Calu3 (cell line): ENCODE results near the gene PROZ. TPM values are rescaled to one million over a fixed set of nuclear protein-coding genes. Genes with fewer than 3 reads are reported as not detected.
A peak's percentile ranks its signal among the peaks of the same experiment; 100 is the strongest.

ENCODE experiments used
- BruUV-seq: library from RNA; stranded (reverse); fragments of 400-500 nt; replicated peaks from 2 replicates; lab custom pipeline; 2021; lab: Mats Ljungman, UMichigan
- CTCF ChIA-PET: fragments of 300-600 bp; sonication (Branson Sonifier 250); formaldehyde crosslinking; loops from one replicate; lab custom pipeline; 2022; ENCODE audit warnings: antibody characterized with exemption; lab: Charles Lee
- DNase-seq: peaks from one replicate; pipeline ENCODE4 v3.0.0; 2022
- H3K27ac Mint-ChIP-seq: one replicate; pipeline ENCODE4 v1.8.0; 2022; ENCODE audit warnings: mixed read lengths; ENCODE audit not compliant: unreplicated experiment
- H3K27me3 Mint-ChIP-seq: one replicate; pipeline ENCODE4 v1.8.0; 2022; ENCODE audit warnings: mixed read lengths; ENCODE audit not compliant: unreplicated experiment
- H3K36me3 Mint-ChIP-seq: one replicate; pipeline ENCODE4 v1.8.0; 2022; ENCODE audit warnings: mild to moderate bottlenecking, moderate library complexity, mixed read lengths; ENCODE audit not compliant: insufficient read depth, unreplicated experiment
- H3K4me1 Mint-ChIP-seq: one replicate; pipeline ENCODE4 v1.8.0; 2022; ENCODE audit warnings: mild to moderate bottlenecking, low read depth, mixed read lengths; ENCODE audit not compliant: unreplicated experiment
- H3K4me3 Mint-ChIP-seq: one replicate; pipeline ENCODE4 v1.8.0; 2022; ENCODE audit warnings: mild to moderate bottlenecking, low read depth, moderate library complexity, mixed read lengths; ENCODE audit not compliant: unreplicated experiment
- H3K9me3 Mint-ChIP-seq: one replicate; pipeline ENCODE4 v1.8.0; 2022; ENCODE audit warnings: low read depth, mixed read lengths; ENCODE audit not compliant: unreplicated experiment
- CTCF ChIP-seq: fragments of 200-600 bp; IDR thresholded peaks from one replicate; pipeline ENCODE4 v1.8.0; 2022; ENCODE audit warnings: antibody characterized with exemption; ENCODE audit not compliant: unreplicated experiment
- intact Hi-C: fragments of 100-400 bp; cut with micrococcal nuclease; formaldehyde crosslinking; loops from one replicate; pipeline ENCODE4 v1.10.0; 2022; ENCODE audit not compliant: unreplicated experiment
- total RNA-seq: library from RNA; stranded (reverse); gene quantifications from 2 replicates; pipeline ENCODE4 v1.2.3, GENCODE V29; 2022

Gene PROZ
- total RNA-seq, 1 experiment from 2014 or later = not detected

- no peak for TF ChIP-seq CTCF
- intact Hi-C loops = no loop called here
- Mint-ChIP-seq H3K4me3 (no peak overlapping the region), H3K9me3 (no peaks in the 10 kb centered on the region), H3K27me3 (no peaks in the 10 kb centered on the region), H3K27ac (no peak overlapping the region), H3K36me3 (no peaks in the 10 kb centered on the region), H3K4me1 (peaks cover 8% of the 10 kb centered on the region)
- CTCF ChIA-PET = no interaction called here
- BruUV-seq = no TSS peak
- DNase-seq = peak; percentile 20
Observed at GRCh38 chr13:113216254-113217048, 58.0 kb downstream of the PROZ start.

GRCh38 chr13:113218586-113218985 lies 60.1 kb downstream of the PROZ start:
- Mint-ChIP-seq H3K4me3 (no peak overlapping the region), H3K27me3 (no peaks in the 10 kb centered on the region), H3K9me3 (no peaks in the 10 kb centered on the region), H3K27ac (no peak overlapping the region), H3K36me3 (peaks cover 7% of the 10 kb centered on the region), H3K4me1 (peaks cover 8% of the 10 kb centered on the region)
- no peak for DNase-seq
- intact Hi-C loops = no loop called here
- CTCF ChIA-PET = no interaction called here
- no peak for TF ChIP-seq CTCF
- BruUV-seq = no TSS peak

GRCh38 chr13:113219256-113219940 lies 61.0 kb downstream of the PROZ start:
- Mint-ChIP-seq H3K36me3 (peaks cover 10% of the 10 kb centered on the region), H3K9me3 (no peaks in the 10 kb centered on the region), H3K4me1 (peaks cover 8% of the 10 kb centered on the region), H3K4me3 (no peak overlapping the region), H3K27me3 (no peaks in the 10 kb centered on the region), H3K27ac (no peak overlapping the region)
- CTCF ChIA-PET = no interaction called here
- TF ChIP-seq CTCF = no peak
- intact Hi-C loops = no loop called here
- no peak for DNase-seq
- BruUV-seq = no TSS peak

- no peak for TF ChIP-seq CTCF
- H3K36me3 Mint-ChIP-seq = peaks cover 10% of the 10 kb centered on the region
- BruUV-seq = no TSS peak
- intact Hi-C loops = no loop called here
- H3K4me3 Mint-ChIP-seq = no peak overlapping the region
- CTCF ChIA-PET = no interaction called here
- H3K27me3 Mint-ChIP-seq = no peaks in the 10 kb centered on the region
- H3K9me3 Mint-ChIP-seq = no peaks in the 10 kb centered on the region
- H3K4me1 Mint-ChIP-seq = peaks cover 8% of the 10 kb centered on the region
- no peak overlapping the region for H3K27ac Mint-ChIP-seq
- no peak for DNase-seq
Observed at GRCh38 chr13:113220141-113220598, 61.7 kb downstream of the PROZ start.
